GM19193 (cell line): ENCODE measurements around the gene GABRB3.

ENCODE experiments used
- POLR2A ChIP-seq: IDR thresholded peaks from 4 replicates; pipeline ENCODE4 v1.6.1; 2011; ENCODE audit not compliant: insufficient read depth, insufficient read length; ENCODE audit errors: extremely low read depth

Gene GABRB3

DNA sequence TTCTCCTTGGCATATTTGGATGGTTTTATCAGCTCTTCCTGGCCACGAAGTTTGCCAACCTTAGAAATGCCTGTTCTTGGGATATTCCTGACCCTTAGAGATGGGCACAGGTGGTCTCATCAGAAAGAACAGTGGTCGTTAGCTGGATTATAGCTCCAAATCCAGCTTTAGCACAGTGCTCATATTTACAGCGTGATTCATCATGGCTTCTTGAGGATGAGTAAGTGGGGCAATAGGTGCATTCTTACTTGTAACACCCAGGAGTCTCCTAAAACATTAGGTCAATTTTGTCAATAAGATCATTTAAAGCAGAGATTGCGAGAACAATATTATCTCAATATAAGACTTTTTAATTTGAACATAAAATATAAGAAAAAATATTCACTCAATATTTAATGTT, 191.9 kb downstream of the GABRB3 start:
- TF ChIP-seq POLR2A = no peak

GRCh38 chr15:26572602-26573350, 200.1 kb downstream of the GABRB3 start:
- TF ChIP-seq POLR2A = no peak

DNA sequence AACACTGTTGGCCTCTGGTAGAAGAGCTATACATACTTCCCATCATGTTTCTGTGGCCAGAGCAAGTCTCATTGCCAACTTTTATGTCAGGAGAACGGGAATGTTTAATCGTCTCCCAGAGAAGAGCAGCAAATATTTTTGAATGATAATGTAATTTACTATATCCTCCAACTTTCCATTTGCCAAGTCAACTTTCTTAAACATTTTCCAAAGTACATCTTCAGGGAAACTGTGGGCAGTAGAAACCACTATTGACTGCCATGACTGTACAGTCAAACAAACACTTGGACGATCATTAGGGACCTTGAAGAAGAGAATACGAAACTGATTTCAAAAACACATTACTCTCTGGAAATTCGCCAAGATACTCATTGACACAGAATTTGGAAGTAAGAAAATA, 201.5 kb downstream of the GABRB3 start:
- TF ChIP-seq POLR2A = no peak

- no peak for TF ChIP-seq POLR2A
Measured at GRCh38 chr15:26565542-26565941, 207.3 kb downstream of the GABRB3 start.

GRCh38 chr15:26564361-26564760, 208.5 kb downstream of the GABRB3 start:
- TF ChIP-seq POLR2A = no peak

- TF ChIP-seq POLR2A = no peak
Measured at GRCh38 chr15:26562336-26562735, 210.5 kb downstream of the GABRB3 start.

DNA sequence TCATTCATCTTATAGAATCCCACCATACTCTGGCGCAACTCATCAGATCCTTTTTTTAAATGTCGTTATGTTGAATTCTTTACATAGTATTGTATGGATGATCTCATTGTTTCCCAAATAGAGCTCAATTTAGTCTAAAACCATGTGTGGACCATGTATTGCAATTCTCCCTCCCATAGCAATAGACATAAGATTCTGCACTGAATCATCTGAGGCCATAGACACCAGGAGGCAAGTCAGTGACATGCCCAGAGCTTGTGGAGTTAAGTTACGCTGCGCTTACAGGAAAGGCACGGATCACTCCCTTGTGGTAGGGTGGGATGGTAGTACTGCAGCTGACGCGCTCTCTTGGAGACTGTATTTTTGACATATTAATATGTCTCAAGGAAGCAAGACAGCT, 211.0 kb downstream of the GABRB3 start:
- TF ChIP-seq POLR2A = no peak

DNA sequence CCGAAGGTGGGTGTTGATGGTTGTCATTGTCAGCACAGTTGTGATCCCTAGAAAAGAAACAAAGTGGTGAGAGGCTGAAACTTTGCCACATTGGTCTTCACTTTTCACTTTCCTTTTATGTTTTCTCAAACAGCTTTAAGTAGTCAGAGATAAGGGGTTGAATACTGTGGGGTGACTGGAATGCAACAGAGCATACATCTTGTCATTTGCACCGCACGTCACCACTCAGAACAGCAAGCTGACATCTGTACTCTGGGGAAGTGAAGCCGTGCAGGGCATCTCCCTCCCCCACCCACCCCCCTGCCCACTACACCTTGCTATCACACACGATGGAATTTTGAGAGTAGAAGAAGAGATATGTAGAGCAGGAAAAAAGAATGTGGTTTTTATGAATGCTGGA, 211.7 kb downstream of the GABRB3 start:
- no peak for TF ChIP-seq POLR2A

DNA sequence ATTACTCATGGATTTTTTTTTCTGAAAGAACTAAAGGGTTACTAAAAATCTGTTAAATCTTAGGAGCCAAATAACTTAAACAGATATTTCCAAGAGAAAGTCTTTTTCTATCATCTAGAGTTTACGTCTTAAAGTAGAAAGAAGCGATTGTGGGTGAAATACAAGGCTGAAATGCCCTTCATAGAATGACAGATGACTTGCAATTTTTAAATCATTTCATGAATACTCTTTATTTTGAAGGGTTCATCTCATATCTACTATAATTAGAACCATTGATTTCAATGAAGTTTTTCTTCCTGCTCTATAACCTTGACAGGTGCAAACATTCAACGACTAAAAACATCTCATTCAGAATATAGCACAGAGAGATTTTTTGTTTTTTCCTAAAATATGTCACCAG, 217.0 kb downstream of the GABRB3 start:
- TF ChIP-seq POLR2A = no peak

DNA sequence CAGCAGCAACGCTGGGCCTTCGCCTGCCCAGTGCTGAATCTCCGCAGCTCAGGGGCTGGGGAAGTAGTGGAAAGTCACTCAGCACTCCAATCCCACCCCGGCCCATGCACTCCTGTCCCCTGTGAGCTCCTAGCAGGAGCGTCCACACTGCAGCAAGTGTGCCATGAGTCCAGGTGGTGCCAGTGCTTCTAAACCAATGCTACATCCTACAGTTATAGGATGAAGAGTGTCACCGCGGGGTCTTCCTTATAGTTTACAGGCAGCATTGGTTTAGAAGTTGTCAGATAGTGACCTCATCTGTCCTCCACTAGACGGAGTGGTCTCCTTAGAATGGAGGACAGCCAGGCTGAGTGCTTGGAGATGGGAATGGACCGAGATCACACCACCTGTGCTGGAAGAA, 221.4 kb downstream of the GABRB3 start:
- TF ChIP-seq POLR2A = no peak

- TF ChIP-seq POLR2A = no peak
Measured at GRCh38 chr15:26550880-26551279, 222.0 kb downstream of the GABRB3 start.

DNA sequence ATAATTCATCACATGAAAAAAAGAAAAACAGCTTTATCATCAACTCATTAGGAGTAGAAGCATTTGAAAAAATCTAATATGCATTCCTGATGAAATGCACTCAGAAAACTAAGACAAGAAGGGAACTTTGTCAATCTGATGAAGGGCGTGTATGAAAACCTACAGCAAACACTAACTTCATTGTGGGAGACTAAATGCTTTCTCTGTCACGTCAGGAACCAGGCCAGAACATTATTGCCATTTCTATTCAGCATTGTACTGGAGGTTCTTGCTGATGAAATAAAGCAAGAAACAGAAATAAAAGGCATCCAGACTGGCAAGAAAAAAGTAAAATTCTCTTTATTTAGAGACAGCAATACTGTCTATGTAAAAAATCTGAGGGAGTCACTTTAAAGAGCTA, 235.2 kb downstream of the GABRB3 start:
- TF ChIP-seq POLR2A = no peak

GRCh38 chr15:26531489-26531888, 241.4 kb downstream of the GABRB3 start:
- no peak for TF ChIP-seq POLR2A

DNA sequence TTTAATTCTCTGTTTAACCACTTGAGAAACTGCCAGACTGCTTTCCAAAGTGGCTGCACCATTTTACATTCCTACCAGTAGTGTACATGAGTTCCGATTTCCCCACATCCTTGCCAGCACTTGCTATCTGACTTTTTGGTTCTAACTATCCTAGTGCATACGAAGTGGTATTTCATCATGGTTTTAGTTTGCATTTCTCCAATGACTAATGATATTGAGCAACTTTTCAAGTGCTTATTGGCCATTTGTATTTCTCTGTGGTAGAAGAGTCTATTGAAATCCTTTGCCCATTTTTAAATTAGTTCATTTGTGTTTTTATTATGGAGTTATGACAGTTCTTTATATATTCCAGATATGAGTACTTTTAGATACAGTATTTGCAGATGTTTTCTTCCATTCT, 247.8 kb downstream of the GABRB3 start:
- no peak for TF ChIP-seq POLR2A

GRCh38 chr15:26521691-26522198, 251.1 kb downstream of the GABRB3 start:
- no peak for TF ChIP-seq POLR2A

- no peak for TF ChIP-seq POLR2A
Measured at GRCh38 chr15:26521130-26521529, 251.7 kb downstream of the GABRB3 start.

DNA sequence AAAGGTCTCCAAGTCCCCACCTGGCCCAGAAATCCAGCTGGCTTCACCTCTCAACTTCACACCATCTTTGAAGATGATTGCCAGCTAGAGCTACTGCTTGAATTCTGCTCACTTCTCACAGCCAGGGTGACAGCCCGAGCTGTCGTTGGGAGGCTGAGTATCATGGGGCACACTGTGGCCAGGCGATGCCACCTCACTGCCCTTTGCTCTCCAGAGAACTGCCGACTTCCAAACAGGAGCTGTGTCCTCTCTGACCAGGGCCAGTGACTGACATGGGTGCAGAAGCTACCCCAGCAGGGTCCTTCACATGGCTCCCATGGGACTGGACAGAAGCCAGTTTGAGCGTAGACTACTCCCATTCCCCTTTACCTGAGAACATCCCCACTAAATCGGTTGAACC, 254.0 kb downstream of the GABRB3 start:
- no peak for TF ChIP-seq POLR2A
